Lower leg skin (tissue), 3 donors: ENCODE data around the gene OR4K17.

Source experiments
- POLR2A ChIP-seq, 2 donors: fragments of 450-650 bp; IDR thresholded peaks; one replicate each; pipeline ENCODE4 v1.6.1; 2016 to 2017; ENCODE audit warnings: antibody characterized with exemption in 2 of 2, mild to moderate bottlenecking in 1 of 2, moderate library complexity in 1 of 2
- TF ChIP-seq, protein P1 (sequence below), 3 donors: fragments of 450-650 bp; IDR thresholded peaks; one replicate each; pipeline ENCODE4 v1.5.1; 2016; ENCODE audit warnings: antibody characterized with exemption in 3 of 3, mild to moderate bottlenecking in 3 of 3, moderate library complexity in 2 of 3

DNA sequence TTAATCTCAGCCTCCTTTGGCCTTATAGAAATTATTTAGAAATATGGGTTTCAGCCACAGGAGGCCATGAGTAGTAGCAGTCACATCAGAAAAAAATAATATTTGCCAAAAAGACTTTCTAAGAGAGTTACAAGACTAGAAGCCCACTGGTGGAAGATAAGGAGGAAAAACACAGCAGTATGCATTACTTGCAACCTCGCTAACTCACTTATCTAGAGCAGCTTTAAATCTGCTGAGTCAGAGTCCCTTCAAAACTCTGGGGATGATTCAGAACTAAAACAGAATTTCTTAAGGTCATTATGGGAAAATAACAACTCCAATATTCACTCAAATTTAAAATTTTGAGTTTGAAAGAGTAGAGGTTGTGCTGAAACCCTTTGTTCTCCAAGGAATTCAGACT, 6.2 kb downstream of the OR4K17 start:
- TF ChIP-seq, protein P1, sequence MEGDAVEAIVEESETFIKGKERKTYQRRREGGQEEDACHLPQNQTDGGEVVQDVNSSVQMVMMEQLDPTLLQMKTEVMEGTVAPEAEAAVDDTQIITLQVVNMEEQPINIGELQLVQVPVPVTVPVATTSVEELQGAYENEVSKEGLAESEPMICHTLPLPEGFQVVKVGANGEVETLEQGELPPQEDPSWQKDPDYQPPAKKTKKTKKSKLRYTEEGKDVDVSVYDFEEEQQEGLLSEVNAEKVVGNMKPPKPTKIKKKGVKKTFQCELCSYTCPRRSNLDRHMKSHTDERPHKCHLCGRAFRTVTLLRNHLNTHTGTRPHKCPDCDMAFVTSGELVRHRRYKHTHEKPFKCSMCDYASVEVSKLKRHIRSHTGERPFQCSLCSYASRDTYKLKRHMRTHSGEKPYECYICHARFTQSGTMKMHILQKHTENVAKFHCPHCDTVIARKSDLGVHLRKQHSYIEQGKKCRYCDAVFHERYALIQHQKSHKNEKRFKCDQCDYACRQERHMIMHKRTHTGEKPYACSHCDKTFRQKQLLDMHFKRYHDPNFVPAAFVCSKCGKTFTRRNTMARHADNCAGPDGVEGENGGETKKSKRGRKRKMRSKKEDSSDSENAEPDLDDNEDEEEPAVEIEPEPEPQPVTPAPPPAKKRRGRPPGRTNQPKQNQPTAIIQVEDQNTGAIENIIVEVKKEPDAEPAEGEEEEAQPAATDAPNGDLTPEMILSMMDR (IDR thresholded peaks at IDR 0.05): no peak
- TF ChIP-seq POLR2A (IDR thresholded peaks at IDR 0.05): no peak
